HepG2 (cell line): ENCODE measurements around the gene RNU4-1.

Experiments
- ADNP ChIP-seq: sonication (generic); formaldehyde crosslinking; IDR thresholded peaks from 2 replicates; pipeline ENCODE4 v1.4.0; 2020; ENCODE audit warnings: missing genetic modification reagents
- EHMT2 ChIP-seq: fragments of 200-600 bp; sonication (generic); IDR thresholded peaks from 2 replicates; pipeline ENCODE4 v1.7.0; 2017; ENCODE audit warnings: antibody characterized with exemption, low read depth, low read length, borderline replicate concordance
- GLI4 ChIP-seq: sonication (generic); formaldehyde crosslinking; IDR thresholded peaks from 2 replicates; pipeline ENCODE4 v1.5.1; 2020; ENCODE audit warnings: missing genetic modification reagents, mild to moderate bottlenecking, moderate library complexity, borderline replicate concordance
- ZZZ3 ChIP-seq: sonication (generic); formaldehyde crosslinking; IDR thresholded peaks from 2 replicates; pipeline ENCODE4 v1.4.0; 2020; ENCODE audit warnings: missing genetic modification reagents, mild to moderate bottlenecking, borderline replicate concordance

GRCh38 chr12:120263748-120264085 lies 29.3 kb downstream of the RNU4-1 start:
- TF ChIP-seq ADNP (CRISPR knock-in tag): no peak
- no peak for TF ChIP-seq GLI4 (CRISPR knock-in tag)
- no peak for TF ChIP-seq ZZZ3
- TF ChIP-seq EHMT2: no peak
